Measurements from ENCODE around the gene CHMP1B. TPM values are rescaled to one million over a fixed set of nuclear protein-coding genes. Genes with fewer than 3 reads are reported as not detected.

Gene CHMP1B
- total RNA-seq, 2 experiments from 2014 or later = 64.4 to 67.4 TPM

- H3K4me1 ChIP-seq (ENCODE audit: insufficient read depth, low read length) = peaks cover under 1% of the 10 kb centered on the region
- Mint-ChIP-seq H3K27me3 (no peaks in the 10 kb centered on the region), H3K36me3 (ENCODE audit: low read depth) (no peaks in the 10 kb centered on the region), H3K4me1 (ENCODE audit: low read depth) (peaks cover under 1% of the 10 kb centered on the region), H3K27ac (no peak overlapping the region), H3K9me3 (no peaks in the 10 kb centered on the region), H3K4me3 (no peak overlapping the region)
- DNase-seq = no peak
- no peak for TF ChIP-seq CTCF (IDR thresholded peaks at IDR 0.05)
- H3K36me3 ChIP-seq (ENCODE audit: insufficient read depth, low read length) = no peaks in the 10 kb centered on the region
- intact Hi-C loops (cut with DNase I, micrococcal nuclease) = loop anchor here in 1 of 2 experiments (10.0 kb wide), 2 partner anchors 1320 to 1880 kb away; partner anchors contain the start of genes FAM210A, NAPG and RNMT
- no peak overlapping the region for H3K27ac ChIP-seq (ENCODE audit: low read depth in 1 of 2, low read length in 2 of 2)
- H3K9me3 ChIP-seq (ENCODE audit: control insufficient read depth in 1 of 2, insufficient read depth in 1 of 2, low read length in 2 of 2) = no peaks in the 10 kb centered on the region
- ATAC-seq (ENCODE audit: poor library complexity) = no peak
- H3K27me3 ChIP-seq (ENCODE audit: control insufficient read depth in 1 of 2, insufficient read depth in 2 of 2, low read length in 2 of 2) = no peaks in the 10 kb centered on the region
- ChIA-PET CTCF (no interaction called here), POLR2A (no interaction called here)
- H3K4me3 ChIP-seq (ENCODE audit: low read length) = no peak overlapping the region
These were observed 6.8 kb upstream of the CHMP1B start for GRCh38 chr18:11844436-11844835.

GRCh38 chr18:11845654-11846053, 5.6 kb upstream of the CHMP1B start:
- no peak for DNase-seq
- Histone ChIP-seq H3K4me3 (ENCODE audit: low read length) (no peak overlapping the region), H3K27me3 (ENCODE audit: control insufficient read depth in 1 of 2, insufficient read depth in 2 of 2, low read length in 2 of 2) (no peaks in the 10 kb centered on the region), H3K9me3 (ENCODE audit: control insufficient read depth in 1 of 2, insufficient read depth in 1 of 2, low read length in 2 of 2) (no peaks in the 10 kb centered on the region), H3K27ac (ENCODE audit: low read depth in 1 of 2, low read length in 2 of 2) (no peak overlapping the region), H3K4me1 (ENCODE audit: insufficient read depth, low read length) (peaks cover 9% of the 10 kb centered on the region), H3K36me3 (ENCODE audit: insufficient read depth, low read length) (no peaks in the 10 kb centered on the region)
- H3K4me1 Mint-ChIP-seq (ENCODE audit: low read depth) = peaks cover 12% of the 10 kb centered on the region
- intact Hi-C loops (cut with DNase I, micrococcal nuclease) = loop anchor here in 1 of 2 experiments (10.0 kb wide), 2 partner anchors 1321 to 1879 kb away; partner anchors contain the start of genes FAM210A, NAPG and RNMT
- no peaks in the 10 kb centered on the region for H3K9me3 Mint-ChIP-seq
- ATAC-seq (ENCODE audit: poor library complexity) = no peak
- peaks cover 8% of the 10 kb centered on the region for H3K36me3 Mint-ChIP-seq (ENCODE audit: low read depth)
- no peak overlapping the region for H3K4me3 Mint-ChIP-seq
- ChIA-PET CTCF (no interaction called here), POLR2A (no interaction called here)
- H3K27ac Mint-ChIP-seq = no peak overlapping the region
- H3K27me3 Mint-ChIP-seq = no peaks in the 10 kb centered on the region
- TF ChIP-seq CTCF (IDR thresholded peaks at IDR 0.05) = no peak

- Mint-ChIP-seq H3K36me3 (ENCODE audit: low read depth) (peaks cover 27% of the 10 kb centered on the region), H3K27ac (peak overlapping the region; percentile 56), H3K27me3 (no peaks in the 10 kb centered on the region), H3K4me3 (peak overlapping the region; percentile 6), H3K4me1 (ENCODE audit: low read depth) (peaks cover 31% of the 10 kb centered on the region), H3K9me3 (no peaks in the 10 kb centered on the region)
- ChIA-PET CTCF (no interaction called here), POLR2A (interaction anchor here (4.1 to 4.8 kb wide), 2 partner anchors 61 to 134 kb away, joined by 26 to 43 read pairs; partner anchors contain the start of genes IMPA2 and MPPE1)
- no peak overlapping the region for H3K27ac ChIP-seq (ENCODE audit: low read depth in 1 of 2, low read length in 2 of 2)
- no peak for TF ChIP-seq CTCF (IDR thresholded peaks at IDR 0.05)
- no peaks in the 10 kb centered on the region for H3K27me3 ChIP-seq (ENCODE audit: control insufficient read depth in 1 of 2, insufficient read depth in 2 of 2, low read length in 2 of 2)
- DNase-seq (no peak), ATAC-seq (ENCODE audit: poor library complexity) (no peak)
- no peaks in the 10 kb centered on the region for H3K9me3 ChIP-seq (ENCODE audit: control insufficient read depth in 1 of 2, insufficient read depth in 1 of 2, low read length in 2 of 2)
- H3K4me1 ChIP-seq (ENCODE audit: insufficient read depth, low read length) = peaks cover 15% of the 10 kb centered on the region
- no peaks in the 10 kb centered on the region for H3K36me3 ChIP-seq (ENCODE audit: insufficient read depth, low read length)
- no peak overlapping the region for H3K4me3 ChIP-seq (ENCODE audit: low read length)
- intact Hi-C loops (cut with DNase I, micrococcal nuclease) = loop anchor here in 1 of 2 experiments (10.0 kb wide), 2 partner anchors 1323 to 1877 kb away; partner anchors contain the start of genes FAM210A, NAPG and RNMT
These were observed 3.4 kb upstream of the CHMP1B start for GRCh38 chr18:11847811-11848210.

Data from CD4-positive, alpha-beta T cell (primary cell).